Mammary epithelial cell (primary cell): ENCODE results near the gene PTPRH.

Source experiments
- CTCF ChIP-seq, 2 donors: IDR thresholded peaks in 1 of 2; conservative IDR thresholded peaks in 1 of 2; 2 replicates each; pipeline ENCODE4 v1.5.1; 2011 to 2012; ENCODE audit warnings: inconsistent platforms in 2 of 2, low read length in 2 of 2, mild to moderate bottlenecking in 2 of 2, control low read depth in 1 of 2, low read depth in 1 of 2; ENCODE audit not compliant: insufficient read depth in 1 of 2; ENCODE audit errors: extremely low read depth in 1 of 2
- EZH2 ChIP-seq: IDR thresholded peaks from 2 replicates; pipeline ENCODE4 v1.6.1; 2012; ENCODE audit warnings: low read length, inconsistent platforms, borderline replicate concordance

- no peak for TF ChIP-seq EZH2
- TF ChIP-seq CTCF (conservative IDR thresholded peaks at IDR 0.05 in 1 of 2, IDR thresholded peaks at IDR 0.05 in 1 of 2; ENCODE audit: extremely low read depth in 1 of 2, insufficient read depth in 1 of 2, low read depth in 1 of 2, low read length in 2 of 2): no peak
Observed at GRCh38 chr19:55186080-55186479, 23.2 kb downstream of the PTPRH start.
